ENCODE data around the gene EFCAB5. TPM values are rescaled to one million over a fixed set of nuclear protein-coding genes. Genes with fewer than 3 reads are reported as not detected.

The EFCAB5 gene
- total RNA-seq, 2 experiments from 2014 or later, result 0.27 to 0.54 TPM

Small RNAs within 50 kb of the gene (microRNA-seq; reads per million reads assigned to microRNA genes)
- gene MIR423 (ENCODE audit: borderline replicate concordance), result not detected

Other genes starting within 250 kb of the EFCAB5 start
- gene SSH2, start 11.4 kb upstream of the EFCAB5 start, total RNA-seq, result 10 to 100 TPM; 32.6 to 36.1 TPM
- gene NSRP1, start 175.2 kb downstream of the EFCAB5 start, total RNA-seq, result 10 to 100 TPM; 29.9 to 43.0 TPM